ENCODE measurements around the gene CLTB.

- no peak for TF ChIP-seq CTCF (IDR thresholded peaks at IDR 0.05)
- TF ChIP-seq ZFX (IDR thresholded peaks at IDR 0.05; ENCODE audit: borderline replicate concordance): no peak
Observed at GRCh38 chr5:176371621-176372539, 44.5 kb downstream of the CLTB start.
